Activated CD8-positive, alpha-beta T cell treated with anti-CD3 and anti-CD28 coated beads, Interleukin-2, amount 10 ng/mL, durations not matched to agents 7 days and 5 days (primary cell): ENCODE data around the gene GPBP1. TPM values are rescaled to one million over a fixed set of nuclear protein-coding genes. Genes with fewer than 3 reads are reported as not detected.

ENCODE experiments used
- ATAC-seq: fragments of 150-1000 bp; cut with Tn5 transposase; one replicate; pipeline ENCODE4 v1.10.0; 2021; ENCODE audit warnings: moderate library complexity
- CTCF ChIA-PET: fragments of 350-600 bp; sonication (Branson Sonifier 250); formaldehyde crosslinking; loops from one replicate; lab custom pipeline; 2021; ENCODE audit warnings: antibody characterized with exemption; lab: Charles Lee
- POLR2A ChIA-PET: fragments of 350-600 bp; sonication (Branson Sonifier 250); formaldehyde crosslinking; loops from one replicate; lab custom pipeline; 2021; ENCODE audit warnings: antibody characterized with exemption; lab: Charles Lee
- DNase-seq: peaks from one replicate; pipeline ENCODE4 v3.0.0-alpha.2; 2020
- H3K27ac Mint-ChIP-seq: one replicate; pipeline ENCODE4 v1.8.0; 2021; ENCODE audit warnings: mild to moderate bottlenecking, mixed read lengths
- H3K27me3 Mint-ChIP-seq: one replicate; pipeline ENCODE4 v1.8.0; 2021; ENCODE audit warnings: low read depth, mixed read lengths
- H3K36me3 Mint-ChIP-seq: one replicate; pipeline ENCODE4 v1.8.0; 2021; ENCODE audit warnings: low read depth, mixed read lengths
- H3K4me1 Mint-ChIP-seq: one replicate; pipeline ENCODE4 v1.8.0; 2021; ENCODE audit warnings: low read depth, mixed read lengths
- H3K4me3 Mint-ChIP-seq: one replicate; pipeline ENCODE4 v1.8.0; 2021; ENCODE audit warnings: mild to moderate bottlenecking, mixed read lengths
- H3K9me3 Mint-ChIP-seq: one replicate; pipeline ENCODE4 v1.8.0; 2022; ENCODE audit warnings: mixed read lengths; ENCODE audit not compliant: insufficient read depth
- total RNA-seq, 2 experiments: library from RNA; stranded (reverse); gene quantifications; one replicate each; pipeline ENCODE4 v1.2.3, GENCODE V29; 2021

Gene GPBP1
- total RNA-seq, 2 experiments from 2014 or later = 76.4 to 84.6 TPM

- Mint-ChIP-seq H3K27me3 (no peaks in the 10 kb centered on the region), H3K9me3 (no peaks in the 10 kb centered on the region), H3K4me3 (peak overlapping the region; percentile 49), H3K4me1 (peaks cover 61% of the 10 kb centered on the region), H3K36me3 (peaks cover 56% of the 10 kb centered on the region), H3K27ac (peak overlapping the region; percentile 76)
- CTCF ChIA-PET = no interaction called here
- POLR2A ChIA-PET = no interaction called here
- DNase-seq = no peak
- ATAC-seq = peak; percentile 84
These were observed 20.0 kb downstream of the GPBP1 start for GRCh38 chr5:57193757-57194413.

DNA sequence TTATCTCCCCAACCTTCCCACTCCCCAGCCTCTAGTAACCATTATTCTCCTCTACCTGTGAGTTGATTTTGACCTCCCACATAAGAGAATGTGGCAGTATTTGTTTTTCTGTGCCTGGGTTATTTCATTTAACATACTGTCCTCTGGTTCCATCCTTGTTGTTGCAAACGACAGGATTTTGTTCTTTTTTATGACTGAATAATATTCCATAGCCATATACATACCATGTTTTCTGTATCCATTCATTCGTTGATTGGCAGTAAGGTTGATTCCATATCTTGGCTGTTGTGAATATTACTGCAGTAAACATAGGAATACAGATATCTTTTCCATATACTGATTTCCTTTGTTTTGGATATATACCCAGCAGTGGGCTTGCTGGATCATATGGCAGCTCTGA, 20.8 kb downstream of the GPBP1 start:
- CTCF ChIA-PET = no interaction called here
- no peak for ATAC-seq
- H3K4me3 Mint-ChIP-seq = no peak overlapping the region
- H3K4me1 Mint-ChIP-seq = peaks cover 62% of the 10 kb centered on the region
- no peaks in the 10 kb centered on the region for H3K27me3 Mint-ChIP-seq
- H3K27ac Mint-ChIP-seq = peak overlapping the region; percentile 1
- peaks cover 51% of the 10 kb centered on the region for H3K36me3 Mint-ChIP-seq
- no peak for DNase-seq
- POLR2A ChIA-PET = interaction anchor here (0.6 kb wide), 1 partner anchor 30 kb away, joined by 3 read pairs; no protein-coding TSS in a partner anchor
- no peaks in the 10 kb centered on the region for H3K9me3 Mint-ChIP-seq

DNA sequence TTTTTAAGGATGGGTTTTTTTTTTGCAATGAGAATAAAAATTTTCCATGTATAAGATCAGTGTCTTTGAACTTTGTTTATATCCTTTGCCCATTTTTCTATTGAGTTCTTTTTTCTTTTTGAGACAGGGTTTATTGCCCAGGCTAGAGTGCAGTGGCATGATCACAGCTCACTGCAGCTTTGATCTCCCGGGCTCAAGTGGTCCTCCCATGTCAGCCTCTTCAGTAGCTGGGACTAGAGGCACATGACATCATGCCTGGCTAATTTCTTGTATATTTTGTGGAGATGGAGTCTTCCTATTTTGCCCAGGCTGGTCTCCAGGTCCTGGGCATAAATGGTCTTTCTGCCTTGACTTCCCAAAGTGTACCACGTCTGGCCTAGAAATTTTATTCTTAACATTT, 21.2 kb downstream of the GPBP1 start:
- ChIA-PET POLR2A (interaction anchor here (0.6 kb wide), 1 partner anchor 29 kb away, joined by 3 read pairs; no protein-coding TSS in a partner anchor), CTCF (no interaction called here)
- Mint-ChIP-seq H3K4me3 (no peak overlapping the region), H3K4me1 (peaks cover 63% of the 10 kb centered on the region), H3K27ac (no peak overlapping the region), H3K36me3 (peaks cover 51% of the 10 kb centered on the region), H3K9me3 (no peaks in the 10 kb centered on the region), H3K27me3 (no peaks in the 10 kb centered on the region)
- ATAC-seq (no peak), DNase-seq (no peak)

- Mint-ChIP-seq H3K4me3 (peak overlapping the region; percentile 42), H3K4me1 (peaks cover 39% of the 10 kb centered on the region), H3K27ac (peak overlapping the region; percentile 62), H3K9me3 (no peaks in the 10 kb centered on the region), H3K36me3 (peaks cover 29% of the 10 kb centered on the region), H3K27me3 (no peaks in the 10 kb centered on the region)
- DNase-seq (no peak), ATAC-seq (no peak)
- ChIA-PET POLR2A (no interaction called here), CTCF (no interaction called here)
These were observed 26.0 kb downstream of the GPBP1 start for GRCh38 chr5:57199866-57200265.

GRCh38 chr5:57202811-57203210, 29.0 kb downstream of the GPBP1 start:
- ATAC-seq (no peak), DNase-seq (no peak)
- ChIA-PET POLR2A (no interaction called here), CTCF (interaction anchor here (0.8 to 2.1 kb wide), 2 partner anchors 17 to 64 kb away, joined by 3 to 7 read pairs; no protein-coding TSS in a partner anchor)
- H3K4me3 Mint-ChIP-seq = no peak overlapping the region
- no peaks in the 10 kb centered on the region for H3K27me3 Mint-ChIP-seq
- H3K36me3 Mint-ChIP-seq = peaks cover 33% of the 10 kb centered on the region
- no peaks in the 10 kb centered on the region for H3K9me3 Mint-ChIP-seq
- H3K4me1 Mint-ChIP-seq = peaks cover 34% of the 10 kb centered on the region
- H3K27ac Mint-ChIP-seq = no peak overlapping the region

- no peak for DNase-seq
- ATAC-seq = no peak
- Mint-ChIP-seq H3K4me1 (peaks cover 35% of the 10 kb centered on the region), H3K27ac (no peak overlapping the region), H3K27me3 (no peaks in the 10 kb centered on the region), H3K4me3 (no peak overlapping the region), H3K9me3 (no peaks in the 10 kb centered on the region), H3K36me3 (peaks cover 37% of the 10 kb centered on the region)
- ChIA-PET CTCF (no interaction called here), POLR2A (no interaction called here)
These were observed 33.3 kb downstream of the GPBP1 start for GRCh38 chr5:57207007-57207653.

- ChIA-PET CTCF (no interaction called here), POLR2A (no interaction called here)
- ATAC-seq (no peak), DNase-seq (no peak)
- peaks cover 35% of the 10 kb centered on the region for H3K4me1 Mint-ChIP-seq
- H3K9me3 Mint-ChIP-seq = no peaks in the 10 kb centered on the region
- no peaks in the 10 kb centered on the region for H3K27me3 Mint-ChIP-seq
- H3K36me3 Mint-ChIP-seq = peaks cover 37% of the 10 kb centered on the region
- no peak overlapping the region for H3K27ac Mint-ChIP-seq
- H3K4me3 Mint-ChIP-seq = no peak overlapping the region
These were observed 33.8 kb downstream of the GPBP1 start for GRCh38 chr5:57207681-57208080.

DNA sequence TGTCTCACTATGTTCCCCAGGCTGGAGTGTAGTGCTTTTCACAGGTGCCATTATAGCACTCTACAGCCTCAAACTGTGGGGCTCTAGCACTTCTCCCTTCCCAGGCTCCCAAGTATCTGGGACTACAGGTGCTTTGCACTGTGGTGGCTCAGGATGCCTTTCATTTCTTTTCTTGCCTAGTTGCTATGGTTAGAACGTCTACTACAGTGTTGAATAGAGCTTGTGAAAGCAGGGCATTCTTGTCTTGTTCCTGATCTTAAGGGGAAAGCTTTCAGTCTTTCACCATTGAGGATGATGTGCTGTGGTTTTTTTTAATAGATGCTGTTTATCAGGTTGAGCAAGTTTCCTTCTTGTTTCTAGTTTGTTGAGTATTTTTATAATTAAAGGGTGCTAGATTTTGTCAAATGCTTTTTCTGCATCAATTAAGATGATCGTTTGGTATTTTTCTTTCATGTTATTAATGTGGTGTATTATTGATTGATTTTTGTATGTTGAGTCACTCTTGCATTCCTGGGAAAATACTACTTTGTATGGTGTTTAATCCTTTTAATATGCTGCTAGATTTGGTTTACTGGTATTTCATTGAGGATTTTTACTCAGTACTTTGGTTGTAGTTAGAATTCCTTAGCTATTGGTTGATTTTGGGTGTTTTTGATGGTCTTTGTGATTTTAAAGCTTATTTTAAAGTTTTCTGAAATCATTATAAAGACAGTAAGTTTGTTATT, 35.6 kb downstream of the GPBP1 start:
- ATAC-seq = no peak
- ChIA-PET CTCF (interaction anchor here (0.7 to 1.3 kb wide), 3 partner anchors 11 to 709 kb away, joined by 3 read pairs; no protein-coding TSS in a partner anchor), POLR2A (interaction anchor here (0.8 kb wide), 1 partner anchor 49 kb away, joined by 3 read pairs; no protein-coding TSS in a partner anchor)
- Mint-ChIP-seq H3K36me3 (peaks cover 44% of the 10 kb centered on the region), H3K4me3 (no peak overlapping the region), H3K9me3 (no peaks in the 10 kb centered on the region), H3K4me1 (peaks cover 37% of the 10 kb centered on the region), H3K27me3 (no peaks in the 10 kb centered on the region), H3K27ac (peak overlapping the region; percentile 1)
- DNase-seq = no peak

- no peak overlapping the region for H3K4me3 Mint-ChIP-seq
- no peak overlapping the region for H3K27ac Mint-ChIP-seq
- DNase-seq (no peak), ATAC-seq (no peak)
- ChIA-PET CTCF (no interaction called here), POLR2A (interaction anchor here (0.8 kb wide), 1 partner anchor 50 kb away, joined by 3 read pairs; no protein-coding TSS in a partner anchor)
- H3K36me3 Mint-ChIP-seq = peaks cover 48% of the 10 kb centered on the region
- H3K9me3 Mint-ChIP-seq = no peaks in the 10 kb centered on the region
- H3K4me1 Mint-ChIP-seq = peaks cover 42% of the 10 kb centered on the region
- no peaks in the 10 kb centered on the region for H3K27me3 Mint-ChIP-seq
These were observed 36.8 kb downstream of the GPBP1 start for GRCh38 chr5:57210633-57211032.

DNA sequence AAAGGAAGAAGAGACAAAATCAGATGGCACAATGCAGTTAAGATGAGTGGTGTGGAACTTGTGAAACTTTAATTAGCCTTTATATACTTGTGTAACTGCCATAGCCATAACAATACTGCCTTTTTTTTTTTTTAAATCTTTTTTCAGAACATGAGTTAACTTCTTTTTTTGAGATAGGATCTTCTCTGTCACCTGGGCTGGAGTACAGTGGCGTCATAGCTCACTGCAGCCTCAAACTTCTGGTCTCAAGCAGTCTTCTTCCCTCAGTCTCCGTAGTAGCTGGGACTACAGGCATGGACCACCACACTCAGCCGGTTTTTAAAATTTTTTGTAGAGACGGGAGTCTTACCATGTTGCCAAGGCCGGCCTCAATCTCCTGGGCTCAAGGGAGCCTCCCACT, 37.2 kb downstream of the GPBP1 start:
- ATAC-seq (no peak), DNase-seq (no peak)
- Mint-ChIP-seq H3K27me3 (no peaks in the 10 kb centered on the region), H3K4me1 (peaks cover 45% of the 10 kb centered on the region), H3K4me3 (no peak overlapping the region), H3K36me3 (peaks cover 52% of the 10 kb centered on the region), H3K27ac (no peak overlapping the region), H3K9me3 (no peaks in the 10 kb centered on the region)
- CTCF ChIA-PET = no interaction called here
- POLR2A ChIA-PET = no interaction called here

- H3K4me1 Mint-ChIP-seq = peaks cover 31% of the 10 kb centered on the region
- ChIA-PET POLR2A (no interaction called here), CTCF (interaction anchor here (1.2 to 1.3 kb wide), 3 partner anchors 78 to 315 kb away, joined by 3 to 4 read pairs (median 4); no protein-coding TSS in a partner anchor)
- H3K9me3 Mint-ChIP-seq = no peaks in the 10 kb centered on the region
- ATAC-seq (no peak), DNase-seq (no peak)
- H3K27ac Mint-ChIP-seq = no peak overlapping the region
- H3K27me3 Mint-ChIP-seq = no peaks in the 10 kb centered on the region
- no peak overlapping the region for H3K4me3 Mint-ChIP-seq
- H3K36me3 Mint-ChIP-seq = peaks cover 39% of the 10 kb centered on the region
These were observed 41.9 kb downstream of the GPBP1 start for GRCh38 chr5:57215629-57216195.
